ENCODE results near the gene LYPLAL1.

The LYPLAL1 gene

DNA sequence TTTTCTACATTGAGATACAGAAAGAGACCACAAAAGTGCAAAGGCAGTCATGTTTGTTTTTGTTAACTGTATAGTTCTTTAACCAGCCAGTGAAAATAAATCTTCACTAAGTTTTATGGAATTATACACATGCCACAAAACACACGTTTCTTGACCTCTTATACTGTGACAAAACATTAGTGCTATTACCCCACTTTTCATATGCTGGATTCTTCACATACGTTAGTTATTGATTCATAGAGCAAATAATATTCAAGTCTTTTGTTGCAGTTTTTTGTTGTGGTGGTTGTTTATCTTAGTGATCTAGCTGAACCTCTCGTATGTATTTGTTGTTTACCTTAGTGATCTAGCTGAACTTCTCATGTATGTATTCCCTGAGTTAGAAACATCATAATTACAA, 28.0 kb downstream of the LYPLAL1 start:
- no peak for DNase-seq
- in situ Hi-C loops (cut with HindIII; ENCODE audit: low pct_ligation_motif_present, low sequenced_read_pairs): no loop called here
- no peak overlapping the region for H3K4me3 ChIP-seq (ENCODE audit: low read depth, low read length)
- H3K27ac ChIP-seq: no peak overlapping the region
- TF ChIP-seq, protein P1, sequence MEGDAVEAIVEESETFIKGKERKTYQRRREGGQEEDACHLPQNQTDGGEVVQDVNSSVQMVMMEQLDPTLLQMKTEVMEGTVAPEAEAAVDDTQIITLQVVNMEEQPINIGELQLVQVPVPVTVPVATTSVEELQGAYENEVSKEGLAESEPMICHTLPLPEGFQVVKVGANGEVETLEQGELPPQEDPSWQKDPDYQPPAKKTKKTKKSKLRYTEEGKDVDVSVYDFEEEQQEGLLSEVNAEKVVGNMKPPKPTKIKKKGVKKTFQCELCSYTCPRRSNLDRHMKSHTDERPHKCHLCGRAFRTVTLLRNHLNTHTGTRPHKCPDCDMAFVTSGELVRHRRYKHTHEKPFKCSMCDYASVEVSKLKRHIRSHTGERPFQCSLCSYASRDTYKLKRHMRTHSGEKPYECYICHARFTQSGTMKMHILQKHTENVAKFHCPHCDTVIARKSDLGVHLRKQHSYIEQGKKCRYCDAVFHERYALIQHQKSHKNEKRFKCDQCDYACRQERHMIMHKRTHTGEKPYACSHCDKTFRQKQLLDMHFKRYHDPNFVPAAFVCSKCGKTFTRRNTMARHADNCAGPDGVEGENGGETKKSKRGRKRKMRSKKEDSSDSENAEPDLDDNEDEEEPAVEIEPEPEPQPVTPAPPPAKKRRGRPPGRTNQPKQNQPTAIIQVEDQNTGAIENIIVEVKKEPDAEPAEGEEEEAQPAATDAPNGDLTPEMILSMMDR (IDR thresholded peaks at IDR 0.05; ENCODE audit: low read depth, low read length, missing control alignments): no peak
- no peaks in the 10 kb centered on the region for H3K36me3 ChIP-seq (replicated peaks)
- H3K27me3 ChIP-seq (replicated peaks): no peaks in the 10 kb centered on the region

DNA sequence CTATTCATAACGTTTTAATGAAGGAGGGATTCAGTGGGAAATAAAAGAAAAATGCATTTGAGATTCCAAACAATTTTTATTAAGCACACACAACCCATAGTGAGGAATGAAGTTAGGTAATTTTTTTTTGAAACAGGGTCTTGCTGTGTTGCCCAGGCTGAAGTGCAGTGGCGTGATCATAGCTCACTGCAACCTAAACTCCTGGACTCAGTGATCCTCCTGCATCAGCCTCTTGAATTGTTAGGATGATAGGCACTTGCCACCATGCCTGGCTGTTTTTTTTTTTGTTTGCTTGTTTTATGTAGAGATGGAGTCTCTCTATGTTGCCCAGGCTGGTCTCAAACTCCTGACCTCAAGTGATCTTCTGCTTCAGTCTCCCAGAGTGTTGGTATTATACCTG, 28.9 kb downstream of the LYPLAL1 start:
- TF ChIP-seq, protein P1 (IDR thresholded peaks at IDR 0.05; ENCODE audit: low read depth, low read length, missing control alignments): no peak
- Histone ChIP-seq H3K36me3 (replicated peaks) (no peaks in the 10 kb centered on the region), H3K27ac (no peak overlapping the region), H3K27me3 (replicated peaks) (no peaks in the 10 kb centered on the region), H3K4me3 (ENCODE audit: low read depth, low read length) (no peak overlapping the region)
- in situ Hi-C loops (cut with HindIII; ENCODE audit: low pct_ligation_motif_present, low sequenced_read_pairs): no loop called here
- DNase-seq: no peak

DNA sequence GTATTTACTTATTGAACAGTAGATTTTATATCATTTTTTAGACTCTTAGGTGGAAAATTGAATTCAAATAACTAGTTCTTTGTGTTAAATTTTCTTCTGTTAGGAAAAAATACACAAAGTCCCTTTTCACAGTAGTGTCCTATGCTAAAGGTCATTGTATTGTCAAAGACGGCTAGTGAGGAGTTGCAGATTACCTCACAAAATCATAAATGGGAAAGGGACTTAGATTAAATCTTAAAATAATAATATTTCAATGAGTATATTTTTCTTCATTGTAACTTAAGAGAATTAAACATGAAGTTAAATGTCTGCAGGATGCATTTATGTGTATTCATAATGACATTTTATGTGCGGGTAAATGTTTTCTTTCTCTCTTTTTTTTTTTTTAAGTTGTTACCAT, 32.7 kb downstream of the LYPLAL1 start:
- H3K27me3 ChIP-seq (replicated peaks): no peaks in the 10 kb centered on the region
- no peak for DNase-seq
- no peak overlapping the region for H3K4me3 ChIP-seq (ENCODE audit: low read depth, low read length)
- H3K27ac ChIP-seq: no peak overlapping the region
- in situ Hi-C loops (cut with HindIII; ENCODE audit: low pct_ligation_motif_present, low sequenced_read_pairs): no loop called here
- TF ChIP-seq, protein P1 (IDR thresholded peaks at IDR 0.05; ENCODE audit: low read depth, low read length, missing control alignments): no peak
- H3K36me3 ChIP-seq (replicated peaks): no peaks in the 10 kb centered on the region

DNA sequence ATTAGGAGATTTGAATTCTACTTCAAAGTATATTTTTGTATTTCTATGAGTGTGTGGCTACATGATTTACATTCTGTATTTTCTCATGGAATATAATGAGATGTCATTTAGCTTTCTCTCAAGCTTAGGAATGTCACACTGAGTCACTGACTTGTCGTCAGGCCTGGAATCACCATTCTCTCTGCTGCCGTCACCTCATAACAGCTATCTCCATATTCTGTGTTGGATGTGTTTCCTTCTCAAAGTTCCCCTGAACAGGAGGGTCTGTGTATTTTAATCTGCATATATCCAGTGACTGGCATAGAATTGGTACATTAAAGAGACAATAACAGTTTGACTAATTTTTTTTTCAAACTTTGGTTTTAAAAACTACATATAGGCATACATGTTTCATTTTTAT, 35.9 kb downstream of the LYPLAL1 start:
- TF ChIP-seq, protein P1 (IDR thresholded peaks at IDR 0.05; ENCODE audit: low read depth, low read length, missing control alignments): no peak
- in situ Hi-C loops (cut with HindIII; ENCODE audit: low pct_ligation_motif_present, low sequenced_read_pairs): no loop called here
- H3K4me3 ChIP-seq (ENCODE audit: low read depth, low read length): no peak overlapping the region
- DNase-seq: peak; percentile 53
- no peaks in the 10 kb centered on the region for H3K36me3 ChIP-seq (replicated peaks)
- H3K27ac ChIP-seq: peak overlapping the region; percentile 36
- no peaks in the 10 kb centered on the region for H3K27me3 ChIP-seq (replicated peaks)

DNA sequence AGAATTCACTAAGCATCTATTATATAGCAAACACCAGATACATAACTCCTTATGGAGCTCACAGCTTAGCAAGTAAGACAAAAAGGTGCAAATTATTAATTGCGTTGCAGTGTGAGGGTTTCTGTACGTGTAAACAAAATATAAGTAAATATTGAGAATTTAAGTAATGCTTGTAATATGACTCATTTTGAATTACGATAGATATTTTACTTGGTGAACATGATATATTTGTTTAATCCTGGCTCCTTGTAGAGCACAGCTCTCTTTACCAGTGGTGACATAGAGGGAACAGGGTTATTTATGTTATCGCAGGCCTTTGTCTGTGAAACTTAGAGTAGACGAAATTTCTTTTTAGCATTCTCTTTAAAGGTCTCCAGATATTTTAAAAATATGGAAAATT, 36.4 kb downstream of the LYPLAL1 start:
- Histone ChIP-seq H3K36me3 (replicated peaks) (no peaks in the 10 kb centered on the region), H3K27ac (peak overlapping the region; percentile 36), H3K27me3 (replicated peaks) (no peaks in the 10 kb centered on the region), H3K4me3 (ENCODE audit: low read depth, low read length) (no peak overlapping the region)
- DNase-seq: no peak
- in situ Hi-C loops (cut with HindIII; ENCODE audit: low pct_ligation_motif_present, low sequenced_read_pairs): no loop called here
- TF ChIP-seq, protein P1 (IDR thresholded peaks at IDR 0.05; ENCODE audit: low read depth, low read length, missing control alignments): no peak

DNA sequence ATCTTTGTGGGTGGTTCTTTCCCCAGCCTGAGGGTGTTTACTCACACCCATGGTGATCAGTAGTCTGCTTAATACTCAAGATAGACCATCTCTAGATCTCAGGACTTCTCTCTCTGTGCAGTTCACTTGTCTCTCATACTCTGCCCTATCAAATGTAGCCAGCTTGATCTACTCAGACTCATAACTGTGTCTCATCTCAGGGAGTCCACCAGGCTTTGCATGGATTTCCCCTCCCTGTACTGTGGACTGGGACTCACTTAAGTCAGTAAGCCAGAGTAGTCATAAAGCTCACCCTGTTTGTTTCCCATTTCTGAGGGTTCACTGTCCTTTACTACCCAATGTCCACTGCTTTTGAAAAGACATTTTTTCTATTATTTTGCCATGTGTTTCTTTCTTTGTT, 41.8 kb downstream of the LYPLAL1 start:
- in situ Hi-C loops (cut with HindIII; ENCODE audit: low pct_ligation_motif_present, low sequenced_read_pairs): no loop called here
- Histone ChIP-seq H3K4me3 (ENCODE audit: low read depth, low read length) (no peak overlapping the region), H3K27me3 (replicated peaks) (no peaks in the 10 kb centered on the region), H3K27ac (no peak overlapping the region), H3K36me3 (replicated peaks) (peaks cover 4% of the 10 kb centered on the region)
- no peak for DNase-seq
- TF ChIP-seq, protein P1 (IDR thresholded peaks at IDR 0.05; ENCODE audit: low read depth, low read length, missing control alignments): no peak
